Endodermal cell (in vitro differentiated cells): ENCODE results near the gene TAMALIN. TPM values are rescaled to one million over a fixed set of nuclear protein-coding genes. Genes with fewer than 3 reads are reported as not detected.

Experiments
- DNase-seq: peaks from one replicate; pipeline ENCODE4 v3.0.0-alpha.2; 2017
- H3K27ac ChIP-seq: 2 replicates; pipeline ENCODE4 v1.5.1; 2013; ENCODE audit warnings: mild to moderate bottlenecking, low read depth, low read length, moderate library complexity
- H3K27me3 ChIP-seq: 2 replicates; pipeline ENCODE4 v1.6.1; 2013; ENCODE audit warnings: mild to moderate bottlenecking, low read length, moderate library complexity; ENCODE audit not compliant: insufficient read depth, control insufficient read depth, poor library complexity, severe bottlenecking
- H3K36me3 ChIP-seq: 2 replicates; pipeline ENCODE4 v1.7.0; 2013; ENCODE audit warnings: mild to moderate bottlenecking, low read length, moderate library complexity; ENCODE audit not compliant: control insufficient read depth, insufficient read depth
- H3K4me1 ChIP-seq: one replicate; pipeline ENCODE4 v1.7.0; 2013; ENCODE audit warnings: low read length; ENCODE audit not compliant: control insufficient read depth, insufficient read depth
- H3K4me3 ChIP-seq: 2 replicates; pipeline ENCODE4 v1.5.1; 2013; ENCODE audit warnings: mild to moderate bottlenecking, low read length, moderate library complexity
- H3K9ac ChIP-seq: 2 replicates; pipeline ENCODE4 v1.6.1; 2013; ENCODE audit warnings: mild to moderate bottlenecking, low read length, moderate library complexity; ENCODE audit not compliant: poor library complexity, severe bottlenecking; ENCODE audit errors: extremely low read depth
- H3K9me3 ChIP-seq: 2 replicates; pipeline ENCODE4 v1.6.1; 2013; ENCODE audit warnings: mild to moderate bottlenecking, low read length, moderate library complexity; ENCODE audit not compliant: control insufficient read depth
- H3K27ac Mint-ChIP-seq: 2 replicates; pipeline ENCODE4 v1.8.0; 2020; ENCODE audit warnings: mixed read lengths
- H3K27me3 Mint-ChIP-seq: 2 replicates; pipeline ENCODE4 v1.8.0; 2021; ENCODE audit warnings: mild to moderate bottlenecking, mixed read lengths; ENCODE audit not compliant: insufficient read depth
- H3K36me3 Mint-ChIP-seq: 2 replicates; pipeline ENCODE4 v1.8.0; 2020; ENCODE audit warnings: low read depth, mixed read lengths
- H3K4me1 Mint-ChIP-seq: 2 replicates; pipeline ENCODE4 v1.8.0; 2020; ENCODE audit warnings: mixed read lengths
- H3K4me3 Mint-ChIP-seq: 2 replicates; pipeline ENCODE4 v1.8.0; 2020; ENCODE audit warnings: mild to moderate bottlenecking, moderate library complexity, mixed read lengths
- H3K9me3 Mint-ChIP-seq: 2 replicates; pipeline ENCODE4 v1.8.0; 2020; ENCODE audit warnings: mild to moderate bottlenecking, mixed read lengths
- WGBS, 2 experiments: methylation state at CpG; one replicate each; pipeline versions ENCODE4 v1.1.5 to v1.1.7; 2013; ENCODE audit warnings: missing lambda C conversion rate in 2 of 2, mixed read lengths in 1 of 2; ENCODE audit not compliant: insufficient coverage in 1 of 2, insufficient read length in 1 of 2; 5-methylcytosine and 5-hydroxymethylcytosine counted together
- total RNA-seq, 2 donors: library from RNA; stranded (reverse); fragmentation: NEBNext Ultra II Directional in 1 of 2; extraction: Animal tissue kit (Norgen Biotek cat#: 25700) in 1 of 2; gene quantifications; 2 replicates in 1 of 2; 3 replicates in 1 of 2; pipeline ENCODE4 v1.2.1, GENCODE V29; 2021
- TF ChIP-seq, protein P1 (sequence below): fragments of 200-600 bp; sonication (generic); conservative IDR thresholded peaks from 2 replicates; pipeline ENCODE4 v1.5.0; 2021; ENCODE audit warnings: antibody characterized with exemption, mild to moderate bottlenecking

Gene TAMALIN
- total RNA-seq, 2 donors from 2014 or later, result 4.4 to 9.1 TPM

DNA sequence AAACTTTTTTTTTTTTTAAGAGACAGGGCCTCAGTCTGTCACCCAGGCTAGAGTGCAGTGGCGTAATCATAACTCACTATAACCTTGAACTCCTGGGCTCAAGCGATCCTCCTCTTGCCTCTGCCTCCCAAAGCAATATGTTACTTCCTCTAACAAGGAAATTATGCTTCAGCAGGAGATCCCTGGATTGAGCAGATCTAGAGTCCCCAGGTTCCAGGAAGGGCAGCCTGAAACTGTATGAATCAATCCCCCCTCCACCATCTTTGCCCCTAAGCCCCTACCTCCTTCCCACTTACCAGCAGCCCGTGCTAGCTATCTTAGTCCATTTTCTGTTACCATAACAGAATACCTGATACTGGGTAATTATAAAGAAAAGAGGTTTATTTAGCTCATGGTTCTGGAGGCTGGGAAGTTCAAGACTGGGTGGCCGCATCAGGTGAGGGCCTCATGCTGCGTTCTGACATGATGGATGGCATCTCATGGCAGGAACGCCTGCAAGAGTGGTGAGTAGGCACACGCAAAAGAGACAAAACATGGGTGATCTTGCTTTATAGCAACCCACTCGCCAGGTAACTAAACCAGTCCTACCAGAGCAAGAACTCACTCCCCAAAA, 5.0 kb downstream of the TAMALIN start:
- H3K27me3 ChIP-seq, result peaks cover 52% of the 10 kb centered on the region
- Mint-ChIP-seq H3K27me3 (peaks cover 58% of the 10 kb centered on the region), H3K27ac (no peak overlapping the region), H3K4me1 (peaks cover 10% of the 10 kb centered on the region), H3K36me3 (no peaks in the 10 kb centered on the region), H3K4me3 (no peak overlapping the region), H3K9me3 (no peaks in the 10 kb centered on the region)
- no peak overlapping the region for H3K9ac ChIP-seq
- TF ChIP-seq, protein P1, sequence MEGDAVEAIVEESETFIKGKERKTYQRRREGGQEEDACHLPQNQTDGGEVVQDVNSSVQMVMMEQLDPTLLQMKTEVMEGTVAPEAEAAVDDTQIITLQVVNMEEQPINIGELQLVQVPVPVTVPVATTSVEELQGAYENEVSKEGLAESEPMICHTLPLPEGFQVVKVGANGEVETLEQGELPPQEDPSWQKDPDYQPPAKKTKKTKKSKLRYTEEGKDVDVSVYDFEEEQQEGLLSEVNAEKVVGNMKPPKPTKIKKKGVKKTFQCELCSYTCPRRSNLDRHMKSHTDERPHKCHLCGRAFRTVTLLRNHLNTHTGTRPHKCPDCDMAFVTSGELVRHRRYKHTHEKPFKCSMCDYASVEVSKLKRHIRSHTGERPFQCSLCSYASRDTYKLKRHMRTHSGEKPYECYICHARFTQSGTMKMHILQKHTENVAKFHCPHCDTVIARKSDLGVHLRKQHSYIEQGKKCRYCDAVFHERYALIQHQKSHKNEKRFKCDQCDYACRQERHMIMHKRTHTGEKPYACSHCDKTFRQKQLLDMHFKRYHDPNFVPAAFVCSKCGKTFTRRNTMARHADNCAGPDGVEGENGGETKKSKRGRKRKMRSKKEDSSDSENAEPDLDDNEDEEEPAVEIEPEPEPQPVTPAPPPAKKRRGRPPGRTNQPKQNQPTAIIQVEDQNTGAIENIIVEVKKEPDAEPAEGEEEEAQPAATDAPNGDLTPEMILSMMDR, result no peak
- peaks cover 8% of the 10 kb centered on the region for H3K4me1 ChIP-seq
- WGBS, 2 experiments, result 88 to 92% methylated on average over 6 to 8 of the region's 8 CpGs
- DNase-seq, result no peak
- peaks cover 7% of the 10 kb centered on the region for H3K9me3 ChIP-seq
- no peaks in the 10 kb centered on the region for H3K36me3 ChIP-seq
- no peak overlapping the region for H3K4me3 ChIP-seq
- H3K27ac ChIP-seq, result no peak overlapping the region

DNA sequence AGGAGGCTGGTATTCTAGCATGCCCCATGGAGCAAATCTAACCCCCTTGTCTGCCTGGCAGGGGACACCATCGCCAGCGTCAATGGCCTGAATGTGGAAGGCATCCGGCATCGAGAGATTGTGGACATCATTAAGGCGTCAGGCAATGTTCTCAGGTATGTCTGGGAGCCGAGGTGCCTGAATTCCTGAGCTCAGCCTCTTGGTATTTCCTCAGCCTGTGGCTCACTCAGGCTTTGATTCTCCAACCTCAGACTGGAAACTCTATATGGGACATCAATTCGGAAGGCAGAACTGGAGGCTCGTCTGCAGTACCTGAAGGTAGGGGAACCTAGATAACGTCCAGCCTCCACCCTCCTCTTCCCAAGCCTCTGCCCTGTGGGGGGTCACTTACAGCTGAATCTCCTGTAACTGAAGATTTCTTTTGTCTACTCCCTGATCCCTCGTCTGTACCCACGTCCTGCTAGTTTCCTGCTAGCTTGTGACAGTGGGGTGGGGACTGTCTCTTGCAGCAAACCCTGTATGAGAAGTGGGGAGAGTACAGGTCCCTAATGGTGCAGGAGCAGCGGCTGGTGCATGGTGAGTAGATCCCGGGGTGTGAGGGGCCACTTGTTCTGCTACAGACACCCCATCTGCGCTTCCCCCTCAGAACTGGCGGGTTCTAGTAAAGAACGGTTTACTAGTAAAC, 7.0 kb downstream of the TAMALIN start:
- Histone ChIP-seq H3K27me3 (peaks cover 33% of the 10 kb centered on the region), H3K9me3 (peaks cover 7% of the 10 kb centered on the region), H3K27ac (no peak overlapping the region), H3K4me1 (peaks cover 8% of the 10 kb centered on the region), H3K36me3 (no peaks in the 10 kb centered on the region), H3K4me3 (no peak overlapping the region), H3K9ac (no peak overlapping the region)
- 86 to 90% methylated on average over 14 to 16 of the region's 16 CpGs for WGBS, 2 experiments
- TF ChIP-seq, protein P1, result no peak
- peak; percentile 70 for DNase-seq
- H3K9me3 Mint-ChIP-seq, result no peaks in the 10 kb centered on the region
- H3K27me3 Mint-ChIP-seq, result peaks cover 57% of the 10 kb centered on the region
- no peak overlapping the region for H3K27ac Mint-ChIP-seq
- H3K4me3 Mint-ChIP-seq, result peak overlapping the region; percentile 22
- H3K36me3 Mint-ChIP-seq, result no peaks in the 10 kb centered on the region
- H3K4me1 Mint-ChIP-seq, result peaks cover 10% of the 10 kb centered on the region

DNA sequence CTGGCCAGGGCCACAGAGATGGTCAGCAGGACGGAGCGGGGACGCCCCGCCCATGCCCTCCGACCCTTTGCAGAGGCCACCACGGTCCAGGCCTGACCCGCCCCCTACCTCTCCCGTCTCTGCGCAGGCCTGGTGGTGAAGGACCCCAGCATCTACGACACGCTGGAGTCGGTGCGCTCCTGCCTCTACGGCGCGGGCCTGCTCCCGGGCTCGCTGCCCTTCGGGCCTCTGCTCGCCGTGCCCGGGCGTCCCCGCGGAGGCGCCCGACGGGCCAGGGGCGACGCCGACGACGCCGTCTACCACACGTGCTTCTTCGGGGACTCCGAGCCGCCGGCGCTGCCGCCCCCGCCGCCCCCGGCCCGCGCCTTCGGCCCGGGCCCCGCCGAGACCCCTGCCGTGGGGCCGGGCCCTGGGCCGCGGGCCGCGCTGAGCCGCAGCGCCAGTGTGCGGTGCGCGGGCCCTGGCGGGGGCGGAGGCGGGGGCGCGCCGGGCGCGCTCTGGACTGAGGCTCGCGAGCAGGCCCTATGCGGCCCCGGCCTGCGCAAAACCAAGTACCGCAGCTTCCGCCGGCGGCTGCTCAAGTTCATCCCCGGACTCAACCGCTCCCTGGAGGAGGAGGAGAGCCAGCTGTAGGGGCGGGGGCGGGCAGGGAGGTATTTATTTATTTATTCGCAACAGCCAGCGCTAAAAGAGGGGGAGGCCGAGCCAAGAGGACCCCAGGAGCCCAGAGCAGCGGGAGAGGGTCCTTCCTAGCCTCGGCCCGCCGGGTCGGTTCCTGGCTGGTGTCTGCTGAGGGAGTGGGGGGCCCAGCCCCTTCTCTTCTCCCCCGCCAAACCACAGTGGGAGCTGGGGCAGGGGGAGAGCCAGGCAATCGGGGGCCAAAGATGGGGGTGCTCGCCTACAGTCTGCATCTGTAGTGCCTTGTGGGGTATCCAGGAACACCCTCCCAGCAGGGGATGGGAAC, 8.1 kb downstream of the TAMALIN start:
- Histone ChIP-seq H3K9me3 (peaks cover 7% of the 10 kb centered on the region), H3K36me3 (no peaks in the 10 kb centered on the region), H3K4me1 (peaks cover 7% of the 10 kb centered on the region), H3K4me3 (no peak overlapping the region), H3K27ac (no peak overlapping the region), H3K27me3 (peaks cover 26% of the 10 kb centered on the region), H3K9ac (no peak overlapping the region)
- peak; percentile 84 for DNase-seq
- Mint-ChIP-seq H3K27ac (no peak overlapping the region), H3K4me3 (peak overlapping the region; percentile 22), H3K9me3 (no peaks in the 10 kb centered on the region), H3K4me1 (peaks cover 8% of the 10 kb centered on the region), H3K36me3 (no peaks in the 10 kb centered on the region), H3K27me3 (peaks cover 59% of the 10 kb centered on the region)
- TF ChIP-seq, protein P1, result peak; percentile 2
- WGBS, 2 experiments, result 33 to 72% methylated on average over 32 to 93 of the region's 93 CpGs
